Caco-2 (cell line): ENCODE measurements around the gene PRMT3. TPM values are rescaled to one million over a fixed set of nuclear protein-coding genes. Genes with fewer than 3 reads are reported as not detected.

Experiments used
- BruUV-seq: library from RNA; stranded (reverse); fragments of 400-500 nt; replicated peaks from 2 replicates; lab custom pipeline; 2021; lab: Mats Ljungman, UMichigan
- CTCF ChIA-PET: fragments of 300-600 bp; sonication (Branson Sonifier 250); formaldehyde crosslinking; loops from one replicate; lab custom pipeline; 2022; ENCODE audit warnings: antibody characterized with exemption; lab: Charles Lee
- POLR2A ChIA-PET: fragments of 300-600 bp; sonication (Branson Sonifier 250); formaldehyde crosslinking; loops from one replicate; lab custom pipeline; 2022; ENCODE audit warnings: antibody characterized with exemption; lab: Charles Lee
- DNase-seq, 2 experiments: peaks; one replicate each; pipeline versions ENCODE4 v3.0.0 to v3.0.0-alpha.2; 2020 to 2022
- H3K27me3 ChIP-seq: replicated peaks from 2 replicates; pipeline ENCODE4 v1.6.0; 2011; ENCODE audit warnings: low read length; ENCODE audit not compliant: control insufficient read depth, insufficient read depth
- H3K36me3 ChIP-seq: 2 replicates; pipeline ENCODE4 v1.5.1; 2011; ENCODE audit warnings: low read length; ENCODE audit not compliant: control insufficient read depth, insufficient read depth
- H3K4me1 ChIP-seq: fragments of 250-450 bp; sonication (Bioruptor Pico); 2 replicates; pipeline ENCODE4 v1.5.1; 2020; ENCODE audit warnings: mild to moderate bottlenecking
- H3K4me3 ChIP-seq: 2 replicates; pipeline ENCODE4 v1.5.1; 2011; ENCODE audit warnings: low read depth, mild to moderate bottlenecking, control low read depth, low read length
- H3K9me3 ChIP-seq: fragments of 250-450 bp; sonication (Bioruptor Pico); 2 replicates; pipeline ENCODE4 v1.5.1; 2020; ENCODE audit warnings: mild to moderate bottlenecking, moderate library complexity
- H3K27ac Mint-ChIP-seq: one replicate; pipeline ENCODE4 v1.8.0; 2022; ENCODE audit warnings: mixed read lengths; ENCODE audit not compliant: unreplicated experiment
- H3K27me3 Mint-ChIP-seq: one replicate; pipeline ENCODE4 v1.8.0; 2022; ENCODE audit warnings: mixed read lengths; ENCODE audit not compliant: insufficient read depth, unreplicated experiment
- H3K36me3 Mint-ChIP-seq: one replicate; pipeline ENCODE4 v1.8.0; 2022; ENCODE audit warnings: mild to moderate bottlenecking, mixed read lengths; ENCODE audit not compliant: insufficient read depth, unreplicated experiment
- H3K4me1 Mint-ChIP-seq: one replicate; pipeline ENCODE4 v1.8.0; 2022; ENCODE audit warnings: low read depth, mixed read lengths; ENCODE audit not compliant: unreplicated experiment
- H3K4me3 Mint-ChIP-seq: one replicate; pipeline ENCODE4 v1.8.0; 2022; ENCODE audit warnings: mild to moderate bottlenecking, moderate library complexity, mixed read lengths; ENCODE audit not compliant: unreplicated experiment
- H3K9me3 Mint-ChIP-seq: one replicate; pipeline ENCODE4 v1.8.0; 2022; ENCODE audit warnings: mixed read lengths; ENCODE audit not compliant: unreplicated experiment
- intact Hi-C: fragments of 100-400 bp; cut with micrococcal nuclease; formaldehyde crosslinking; loops from one replicate; pipeline ENCODE4 v1.10.0; 2022; ENCODE audit not compliant: unreplicated experiment
- total RNA-seq: library from RNA; stranded (reverse); gene quantifications from 2 replicates; pipeline ENCODE4 v1.2.3, GENCODE V29; 2022
- TF ChIP-seq, protein P1 (sequence below), 2 experiments: fragments of 200-600 bp in 1 of 2; IDR thresholded peaks; 1 replicate in 1 of 2; 2 replicates in 1 of 2; pipeline versions ENCODE4 v1.5.1 to v1.8.0; 2011 to 2022; ENCODE audit warnings: antibody characterized with exemption in 1 of 2, control low read depth in 1 of 2, inconsistent platforms in 1 of 2, low read depth in 1 of 2, low read length in 1 of 2, mild to moderate bottlenecking in 1 of 2, moderate library complexity in 1 of 2; ENCODE audit not compliant: insufficient read depth in 1 of 2, severe bottlenecking in 1 of 2, unreplicated experiment in 1 of 2

PRMT3 gene
- total RNA-seq, 1 experiment from 2014 or later: 26.1 TPM

GRCh38 chr11:20529757-20530156 is 142.2 kb downstream of the PRMT3 start:
- Histone ChIP-seq H3K36me3 (no peaks in the 10 kb centered on the region), H3K4me3 (no peak overlapping the region)

DNA sequence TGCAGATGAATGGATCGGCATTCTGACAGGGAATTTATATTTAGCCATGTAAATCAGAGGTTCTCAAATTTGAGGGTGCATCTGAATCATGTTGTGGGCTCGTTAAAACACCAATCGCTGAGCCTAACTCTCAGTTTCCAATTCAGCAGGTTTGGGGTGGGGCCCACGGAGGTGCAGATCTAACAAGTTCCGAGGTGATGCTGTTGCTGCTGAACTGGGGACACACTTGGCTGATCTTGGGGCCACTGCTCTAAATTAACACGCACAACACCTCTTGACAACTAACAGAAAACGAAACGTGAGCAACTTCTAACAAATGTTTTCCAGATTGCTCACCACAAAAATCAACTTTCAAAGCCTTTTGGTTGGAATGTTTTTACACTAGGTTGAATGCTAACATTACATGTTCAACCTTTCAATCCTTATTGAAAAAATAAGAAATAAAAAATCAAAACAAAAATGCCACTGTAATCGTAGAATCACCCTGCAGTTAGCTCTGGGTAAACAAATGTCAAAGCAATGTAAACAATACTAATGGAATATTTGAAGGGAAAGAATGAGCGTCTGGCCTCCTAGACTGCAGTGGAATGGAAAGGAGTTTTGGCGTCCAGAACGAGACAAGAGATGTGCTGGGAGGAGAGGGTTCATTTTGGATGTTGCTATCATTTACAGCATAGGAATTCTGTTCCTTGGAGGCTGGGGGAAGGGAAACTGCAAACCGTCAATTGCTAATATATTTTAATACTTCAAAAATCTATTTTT is 143.6 kb downstream of the PRMT3 start:
- TF ChIP-seq, protein P1, sequence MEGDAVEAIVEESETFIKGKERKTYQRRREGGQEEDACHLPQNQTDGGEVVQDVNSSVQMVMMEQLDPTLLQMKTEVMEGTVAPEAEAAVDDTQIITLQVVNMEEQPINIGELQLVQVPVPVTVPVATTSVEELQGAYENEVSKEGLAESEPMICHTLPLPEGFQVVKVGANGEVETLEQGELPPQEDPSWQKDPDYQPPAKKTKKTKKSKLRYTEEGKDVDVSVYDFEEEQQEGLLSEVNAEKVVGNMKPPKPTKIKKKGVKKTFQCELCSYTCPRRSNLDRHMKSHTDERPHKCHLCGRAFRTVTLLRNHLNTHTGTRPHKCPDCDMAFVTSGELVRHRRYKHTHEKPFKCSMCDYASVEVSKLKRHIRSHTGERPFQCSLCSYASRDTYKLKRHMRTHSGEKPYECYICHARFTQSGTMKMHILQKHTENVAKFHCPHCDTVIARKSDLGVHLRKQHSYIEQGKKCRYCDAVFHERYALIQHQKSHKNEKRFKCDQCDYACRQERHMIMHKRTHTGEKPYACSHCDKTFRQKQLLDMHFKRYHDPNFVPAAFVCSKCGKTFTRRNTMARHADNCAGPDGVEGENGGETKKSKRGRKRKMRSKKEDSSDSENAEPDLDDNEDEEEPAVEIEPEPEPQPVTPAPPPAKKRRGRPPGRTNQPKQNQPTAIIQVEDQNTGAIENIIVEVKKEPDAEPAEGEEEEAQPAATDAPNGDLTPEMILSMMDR (IDR thresholded peaks at IDR 0.05; ENCODE audit: insufficient read depth in 1 of 2, low read depth in 1 of 2, low read length in 1 of 2, severe bottlenecking in 1 of 2, unreplicated experiment in 1 of 2): no peak
- CTCF ChIA-PET: interaction anchor here (1.3 kb wide), 1 partner anchor 79 kb away, joined by 5 read pairs; no protein-coding TSS in a partner anchor
- Histone ChIP-seq H3K36me3 (no peaks in the 10 kb centered on the region), H3K27me3 (no peaks in the 10 kb centered on the region), H3K4me3 (no peak overlapping the region), H3K9me3 (no peaks in the 10 kb centered on the region), H3K4me1 (peaks cover 4% of the 10 kb centered on the region; the same call in 1 of the 2 replicates)
- no TSS peak for BruUV-seq
- intact Hi-C loops: loop anchor here (5.0 kb wide), 1 partner anchor 81 kb away; no protein-coding TSS in a partner anchor
- Mint-ChIP-seq H3K4me1 (peaks cover 7% of the 10 kb centered on the region), H3K36me3 (no peaks in the 10 kb centered on the region), H3K9me3 (no peaks in the 10 kb centered on the region), H3K27ac (no peak overlapping the region), H3K27me3 (peaks cover 9% of the 10 kb centered on the region), H3K4me3 (no peak overlapping the region)
- POLR2A ChIA-PET: no interaction called here
- DNase-seq: no peak

More at GRCh38 chr11:20529757-20530156, 142.2 kb downstream of the PRMT3 start:
- TF ChIP-seq, protein P1 (IDR thresholded peaks at IDR 0.05; ENCODE audit: insufficient read depth in 1 of 2, low read depth in 1 of 2, low read length in 1 of 2, severe bottlenecking in 1 of 2, unreplicated experiment in 1 of 2): no peak
- H3K27me3 Mint-ChIP-seq: peaks cover 9% of the 10 kb centered on the region
- H3K4me1 ChIP-seq: peaks cover 4% of the 10 kb centered on the region; the same call in 1 of the 2 replicates
- ChIA-PET CTCF (interaction anchor here (0.8 kb wide), 1 partner anchor 60 kb away, joined by 3 read pairs; no protein-coding TSS in a partner anchor), POLR2A (no interaction called here)
- no peak for DNase-seq
- no TSS peak for BruUV-seq
- intact Hi-C loops: loop anchor here (5.0 kb wide), 1 partner anchor 83 kb away; no protein-coding TSS in a partner anchor
- no peak overlapping the region for H3K4me3 Mint-ChIP-seq
- no peak overlapping the region for H3K27ac Mint-ChIP-seq
- no peaks in the 10 kb centered on the region for H3K27me3 ChIP-seq
- peaks cover 7% of the 10 kb centered on the region for H3K4me1 Mint-ChIP-seq
- H3K9me3 ChIP-seq: no peaks in the 10 kb centered on the region
- no peaks in the 10 kb centered on the region for H3K9me3 Mint-ChIP-seq
- H3K36me3 Mint-ChIP-seq: no peaks in the 10 kb centered on the region

- ChIA-PET POLR2A (no interaction called here), CTCF (no interaction called here)
- peaks cover 26% of the 10 kb centered on the region for H3K9me3 Mint-ChIP-seq
- no peaks in the 10 kb centered on the region for H3K27me3 ChIP-seq
- peaks cover 7% of the 10 kb centered on the region for H3K4me1 Mint-ChIP-seq
- H3K27me3 Mint-ChIP-seq: peaks cover 7% of the 10 kb centered on the region
- no peaks in the 10 kb centered on the region for H3K36me3 ChIP-seq
- peaks cover 3% of the 10 kb centered on the region; the same call in 1 of the 2 replicates for H3K9me3 ChIP-seq
- peaks cover 4% of the 10 kb centered on the region; the same call in 1 of the 2 replicates for H3K4me1 ChIP-seq
- H3K27ac Mint-ChIP-seq: no peak overlapping the region
- no peaks in the 10 kb centered on the region for H3K36me3 Mint-ChIP-seq
- intact Hi-C loops: no loop called here
- DNase-seq: no peak
- TF ChIP-seq, protein P1 (IDR thresholded peaks at IDR 0.05; ENCODE audit: insufficient read depth in 1 of 2, low read depth in 1 of 2, low read length in 1 of 2, severe bottlenecking in 1 of 2, unreplicated experiment in 1 of 2): no peak
- BruUV-seq: no TSS peak
- H3K4me3 ChIP-seq: no peak overlapping the region
- no peak overlapping the region for H3K4me3 Mint-ChIP-seq
These were observed 147.9 kb downstream of the PRMT3 start for GRCh38 chr11:20535271-20535881.
